Suprapubic skin (tissue), 4 donors: Measurements from ENCODE around the gene CCNJ. TPM values are rescaled to one million over a fixed set of nuclear protein-coding genes. Genes with fewer than 3 reads are reported as not detected.

Experiments used
- DNase-seq, 2 donors: peaks; one replicate each; pipeline ENCODE4 v3.0.0-alpha.2; 2019; ENCODE audit warnings: low spot score in 2 of 2
- H3K27ac ChIP-seq: fragments of 200-600 bp; sonication (generic); one replicate; pipeline ENCODE4 v1.5.1; 2019
- H3K27me3 ChIP-seq: fragments of 200-600 bp; sonication (generic); one replicate; pipeline ENCODE4 v1.5.1; 2019
- H3K36me3 ChIP-seq: fragments of 200-600 bp; sonication (generic); one replicate; pipeline ENCODE4 v1.5.1; 2019
- H3K4me1 ChIP-seq: fragments of 200-600 bp; sonication (generic); one replicate; pipeline ENCODE4 v1.5.1; 2019
- H3K4me3 ChIP-seq: fragments of 200-600 bp; sonication (generic); one replicate; pipeline ENCODE4 v1.5.1; 2019; ENCODE audit warnings: mild to moderate bottlenecking
- H3K9me3 ChIP-seq: fragments of 200-600 bp; sonication (generic); one replicate; pipeline ENCODE4 v1.5.1; 2019
- EP300 ChIP-seq: sonication (generic); formaldehyde crosslinking; IDR thresholded peaks from one replicate; pipeline ENCODE4 v1.6.1; 2017; ENCODE audit warnings: antibody characterized with exemption
- POLR2A ChIP-seq, 2 donors: fragments of 450-650 bp; IDR thresholded peaks; one replicate each; pipeline ENCODE4 v1.6.1; 2017; ENCODE audit warnings: antibody characterized with exemption in 2 of 2, mild to moderate bottlenecking in 2 of 2, moderate library complexity in 2 of 2
- POLR2AphosphoS5 ChIP-seq, 3 donors: sonication (generic); formaldehyde crosslinking; IDR thresholded peaks; one replicate each; pipeline ENCODE4 v1.6.1; 2017; ENCODE audit warnings: antibody characterized with exemption in 3 of 3
- WGBS: methylation state at CpG from one replicate; pipeline ENCODE4 v1.1.5; 2018; 5-methylcytosine and 5-hydroxymethylcytosine counted together
- total RNA-seq, 4 donors: library from RNA; depleted of rRNA; stranded (reverse); fragments of >200 nt; gene quantifications; one replicate each; pipeline ENCODE4 v1.1.0, GENCODE V29; 2016
- TF ChIP-seq, protein P1 (sequence below), 2 donors: fragments of 200-600 bp in 1 of 2; fragments of 450-650 bp in 1 of 2; sonication (generic) in 1 of 2; IDR thresholded peaks; one replicate each; pipeline ENCODE4 v1.5.1; 2016 to 2019; ENCODE audit warnings: antibody characterized with exemption in 2 of 2, mild to moderate bottlenecking in 1 of 2, moderate library complexity in 1 of 2

CCNJ gene
- total RNA-seq, 4 donors from 2014 or later, result 2.7 to 4.3 (median 3.6) TPM

GRCh38 chr10:96061232-96061631 is 17.8 kb downstream of the CCNJ start:
- Histone ChIP-seq H3K27ac (no peak overlapping the region), H3K36me3 (peaks cover 35% of the 10 kb centered on the region), H3K4me1 (no peaks in the 10 kb centered on the region), H3K9me3 (no peaks in the 10 kb centered on the region), H3K27me3 (no peaks in the 10 kb centered on the region), H3K4me3 (no peak overlapping the region)
- TF ChIP-seq EP300 (no peak), POLR2AphosphoS5 (IDR thresholded peaks at IDR 0.05) (no peak), POLR2A (IDR thresholded peaks at IDR 0.05) (no peak)
- TF ChIP-seq, protein P1, sequence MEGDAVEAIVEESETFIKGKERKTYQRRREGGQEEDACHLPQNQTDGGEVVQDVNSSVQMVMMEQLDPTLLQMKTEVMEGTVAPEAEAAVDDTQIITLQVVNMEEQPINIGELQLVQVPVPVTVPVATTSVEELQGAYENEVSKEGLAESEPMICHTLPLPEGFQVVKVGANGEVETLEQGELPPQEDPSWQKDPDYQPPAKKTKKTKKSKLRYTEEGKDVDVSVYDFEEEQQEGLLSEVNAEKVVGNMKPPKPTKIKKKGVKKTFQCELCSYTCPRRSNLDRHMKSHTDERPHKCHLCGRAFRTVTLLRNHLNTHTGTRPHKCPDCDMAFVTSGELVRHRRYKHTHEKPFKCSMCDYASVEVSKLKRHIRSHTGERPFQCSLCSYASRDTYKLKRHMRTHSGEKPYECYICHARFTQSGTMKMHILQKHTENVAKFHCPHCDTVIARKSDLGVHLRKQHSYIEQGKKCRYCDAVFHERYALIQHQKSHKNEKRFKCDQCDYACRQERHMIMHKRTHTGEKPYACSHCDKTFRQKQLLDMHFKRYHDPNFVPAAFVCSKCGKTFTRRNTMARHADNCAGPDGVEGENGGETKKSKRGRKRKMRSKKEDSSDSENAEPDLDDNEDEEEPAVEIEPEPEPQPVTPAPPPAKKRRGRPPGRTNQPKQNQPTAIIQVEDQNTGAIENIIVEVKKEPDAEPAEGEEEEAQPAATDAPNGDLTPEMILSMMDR (IDR thresholded peaks at IDR 0.05), result no peak
- no peak for DNase-seq
- WGBS, result 92% methylated on average over 3 of the region's 3 CpGs

GRCh38 chr10:96072674-96073073 is 29.3 kb downstream of the CCNJ start:
- H3K27me3 ChIP-seq, result no peaks in the 10 kb centered on the region
- TF ChIP-seq, protein P1 (IDR thresholded peaks at IDR 0.05), result no peak
- no peak for TF ChIP-seq EP300
- no peak for TF ChIP-seq POLR2A (IDR thresholded peaks at IDR 0.05)
- no peak for TF ChIP-seq POLR2AphosphoS5 (IDR thresholded peaks at IDR 0.05)
- H3K4me3 ChIP-seq, result no peak overlapping the region
- no peaks in the 10 kb centered on the region for H3K9me3 ChIP-seq
- no peak overlapping the region for H3K27ac ChIP-seq
- no peaks in the 10 kb centered on the region for H3K4me1 ChIP-seq
- DNase-seq, result no peak
- 77% methylated on average over 2 of the region's 2 CpGs for WGBS
- H3K36me3 ChIP-seq, result no peaks in the 10 kb centered on the region

- DNase-seq, result no peak
- TF ChIP-seq POLR2A (IDR thresholded peaks at IDR 0.05) (no peak), POLR2AphosphoS5 (IDR thresholded peaks at IDR 0.05) (no peak), EP300 (no peak)
- TF ChIP-seq, protein P1 (IDR thresholded peaks at IDR 0.05), result no peak
- no peak overlapping the region for H3K4me3 ChIP-seq
- H3K27me3 ChIP-seq, result no peaks in the 10 kb centered on the region
- no peaks in the 10 kb centered on the region for H3K9me3 ChIP-seq
- H3K36me3 ChIP-seq, result no peaks in the 10 kb centered on the region
- no peaks in the 10 kb centered on the region for H3K4me1 ChIP-seq
- no peak overlapping the region for H3K27ac ChIP-seq
- 68% methylated on average over 1 of the region's 1 CpG for WGBS
Observed at GRCh38 chr10:96073722-96074121, 30.3 kb downstream of the CCNJ start.

- TF ChIP-seq POLR2AphosphoS5 (IDR thresholded peaks at IDR 0.05) (no peak), EP300 (no peak), POLR2A (IDR thresholded peaks at IDR 0.05) (no peak)
- TF ChIP-seq, protein P1 (IDR thresholded peaks at IDR 0.05), result no peak
- DNase-seq, result no peak
Observed at GRCh38 chr10:96074776-96075175, 31.4 kb downstream of the CCNJ start.

GRCh38 chr10:96075977-96076376 is 32.6 kb downstream of the CCNJ start:
- H3K9me3 ChIP-seq, result no peaks in the 10 kb centered on the region
- H3K4me3 ChIP-seq, result no peak overlapping the region
- TF ChIP-seq EP300, result no peak
- no peaks in the 10 kb centered on the region for H3K27me3 ChIP-seq
- 30% methylated on average over 2 of the region's 2 CpGs for WGBS
- H3K27ac ChIP-seq, result no peak overlapping the region
- H3K4me1 ChIP-seq, result no peaks in the 10 kb centered on the region
- no peaks in the 10 kb centered on the region for H3K36me3 ChIP-seq
- no peak for DNase-seq

More at GRCh38 chr10:96074776-96075175, 31.4 kb downstream of the CCNJ start:
- no peaks in the 10 kb centered on the region for H3K9me3 ChIP-seq
- no peaks in the 10 kb centered on the region for H3K4me1 ChIP-seq
- H3K36me3 ChIP-seq, result no peaks in the 10 kb centered on the region
- no peak overlapping the region for H3K4me3 ChIP-seq
- no peak overlapping the region for H3K27ac ChIP-seq
- WGBS, result 89% methylated on average over 3 of the region's 3 CpGs
- no peaks in the 10 kb centered on the region for H3K27me3 ChIP-seq

- peaks cover 6% of the 10 kb centered on the region for H3K36me3 ChIP-seq
- WGBS, result 84% methylated on average over 3 of the region's 3 CpGs
- H3K27ac ChIP-seq, result no peak overlapping the region
- no peaks in the 10 kb centered on the region for H3K9me3 ChIP-seq
- no peaks in the 10 kb centered on the region for H3K4me1 ChIP-seq
- DNase-seq, result no peak
- TF ChIP-seq POLR2AphosphoS5 (IDR thresholded peaks at IDR 0.05) (no peak), POLR2A (IDR thresholded peaks at IDR 0.05) (no peak), EP300 (no peak)
- TF ChIP-seq, protein P1 (IDR thresholded peaks at IDR 0.05), result no peak
- no peak overlapping the region for H3K4me3 ChIP-seq
- H3K27me3 ChIP-seq, result no peaks in the 10 kb centered on the region
Observed at GRCh38 chr10:96077156-96077555, 33.8 kb downstream of the CCNJ start.
